Neural progenitor cell (in vitro differentiated cells): ENCODE data around the gene NR3C2.

Experiments used
- EZH2phosphoT487 ChIP-seq: fragments of 200-600 bp; sonication (generic); IDR thresholded peaks from 2 replicates; pipeline ENCODE4 v1.6.1; 2017; ENCODE audit warnings: antibody characterized with exemption
- TF ChIP-seq, protein P1 (sequence below): fragments of 200-600 bp; sonication (generic); IDR thresholded peaks from 2 replicates; pipeline ENCODE4 v1.5.1; 2017; ENCODE audit warnings: antibody characterized with exemption, mild to moderate bottlenecking

GRCh38 chr4:148259841-148260240 is 182.4 kb downstream of the NR3C2 start:
- TF ChIP-seq, protein P1, sequence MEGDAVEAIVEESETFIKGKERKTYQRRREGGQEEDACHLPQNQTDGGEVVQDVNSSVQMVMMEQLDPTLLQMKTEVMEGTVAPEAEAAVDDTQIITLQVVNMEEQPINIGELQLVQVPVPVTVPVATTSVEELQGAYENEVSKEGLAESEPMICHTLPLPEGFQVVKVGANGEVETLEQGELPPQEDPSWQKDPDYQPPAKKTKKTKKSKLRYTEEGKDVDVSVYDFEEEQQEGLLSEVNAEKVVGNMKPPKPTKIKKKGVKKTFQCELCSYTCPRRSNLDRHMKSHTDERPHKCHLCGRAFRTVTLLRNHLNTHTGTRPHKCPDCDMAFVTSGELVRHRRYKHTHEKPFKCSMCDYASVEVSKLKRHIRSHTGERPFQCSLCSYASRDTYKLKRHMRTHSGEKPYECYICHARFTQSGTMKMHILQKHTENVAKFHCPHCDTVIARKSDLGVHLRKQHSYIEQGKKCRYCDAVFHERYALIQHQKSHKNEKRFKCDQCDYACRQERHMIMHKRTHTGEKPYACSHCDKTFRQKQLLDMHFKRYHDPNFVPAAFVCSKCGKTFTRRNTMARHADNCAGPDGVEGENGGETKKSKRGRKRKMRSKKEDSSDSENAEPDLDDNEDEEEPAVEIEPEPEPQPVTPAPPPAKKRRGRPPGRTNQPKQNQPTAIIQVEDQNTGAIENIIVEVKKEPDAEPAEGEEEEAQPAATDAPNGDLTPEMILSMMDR, result no peak
- TF ChIP-seq EZH2phosphoT487, result no peak
